ENCODE measurements around the gene FFAR3. TPM values are rescaled to one million over a fixed set of nuclear protein-coding genes. Genes with fewer than 3 reads are reported as not detected.

The FFAR3 gene
- polyA plus RNA-seq, 1 donor (not counting 4 experiments of a cell fraction or from before 2014, with no cell fraction given) = not detected

- Histone ChIP-seq H3K36me3 (ENCODE audit: control insufficient read depth in 2 of 2, extremely low read depth in 1 of 2, insufficient read depth in 2 of 2, low read length in 2 of 2) (no peaks in the 10 kb centered on the region), H3K9ac (ENCODE audit: control insufficient read depth, extremely low read depth, insufficient read depth, low read length) (no peak overlapping the region), H3K4me3 (ENCODE audit: control insufficient read depth in 2 of 3, extremely low read depth in 1 of 3, insufficient read depth in 2 of 3, low read depth in 1 of 3, low read length in 3 of 3) (no peak overlapping the region), H3K9me3 (ENCODE audit: control insufficient read depth, low read depth, low read length) (no peaks in the 10 kb centered on the region), H3K27me3 (ENCODE audit: control insufficient read depth, extremely low read depth, insufficient read depth, low read length) (peaks cover 5% of the 10 kb centered on the region), H2AFZ (ENCODE audit: control insufficient read depth, low read length) (no peak overlapping the region), H3K9me1 (ENCODE audit: control insufficient read depth, extremely low read depth, insufficient read depth, low read length) (no peaks in the 10 kb centered on the region), H3K27ac (ENCODE audit: control insufficient read depth, insufficient read depth, low read length) (no peak overlapping the region), H3K4me1 (ENCODE audit: control insufficient read depth, extremely low read depth, insufficient read depth, low read length) (no peaks in the 10 kb centered on the region), H3K4me2 (ENCODE audit: control insufficient read depth, extremely low read depth, insufficient read depth, low read depth, low read length) (no peak overlapping the region), H3K79me2 (ENCODE audit: control insufficient read depth, insufficient read depth, low read length) (no peaks in the 10 kb centered on the region), H4K20me1 (ENCODE audit: control insufficient read depth, extremely low read depth, insufficient read depth, low read length) (no peaks in the 10 kb centered on the region)
- no peak for FAIRE-seq
- dilution Hi-C loops (cut with MboI; ENCODE audit: extremely low pct_ligation_motif_present, low sequenced_read_pairs) = no loop called here
- TF ChIP-seq EZH2 (IDR thresholded peaks at IDR 0.05; ENCODE audit: low read length) (no peak), CTCF (optimal IDR thresholded peaks at IDR 0.05 in 1 of 3, IDR thresholded peaks at IDR 0.05 in 1 of 3, conservative IDR thresholded peaks at IDR 0.05 in 1 of 3; ENCODE audit: extremely low read depth in 1 of 3, insufficient read depth in 2 of 3, low read length in 3 of 3) (no peak)
- DNase-seq (ENCODE audit: low read depth, low spot score) = no peak
Measured at GRCh38 chr19:35363711-35364425, 5.6 kb downstream of the FFAR3 start.

GRCh38 chr19:35365303-35365702 lies 7.0 kb downstream of the FFAR3 start:
- Histone ChIP-seq H3K4me2 (ENCODE audit: control insufficient read depth, extremely low read depth, insufficient read depth, low read depth, low read length) (no peak overlapping the region), H3K9me1 (ENCODE audit: control insufficient read depth, extremely low read depth, insufficient read depth, low read length) (no peaks in the 10 kb centered on the region), H3K79me2 (ENCODE audit: control insufficient read depth, insufficient read depth, low read length) (no peaks in the 10 kb centered on the region), H3K36me3 (ENCODE audit: control insufficient read depth in 2 of 2, extremely low read depth in 1 of 2, insufficient read depth in 2 of 2, low read length in 2 of 2) (no peaks in the 10 kb centered on the region), H3K27me3 (ENCODE audit: control insufficient read depth, extremely low read depth, insufficient read depth, low read length) (peaks cover 5% of the 10 kb centered on the region), H3K9me3 (ENCODE audit: control insufficient read depth, low read depth, low read length) (no peaks in the 10 kb centered on the region), H3K4me1 (ENCODE audit: control insufficient read depth, extremely low read depth, insufficient read depth, low read length) (no peaks in the 10 kb centered on the region), H3K9ac (ENCODE audit: control insufficient read depth, extremely low read depth, insufficient read depth, low read length) (no peak overlapping the region), H2AFZ (ENCODE audit: control insufficient read depth, low read length) (no peak overlapping the region), H4K20me1 (ENCODE audit: control insufficient read depth, extremely low read depth, insufficient read depth, low read length) (no peaks in the 10 kb centered on the region), H3K4me3 (ENCODE audit: control insufficient read depth in 2 of 3, extremely low read depth in 1 of 3, insufficient read depth in 2 of 3, low read depth in 1 of 3, low read length in 3 of 3) (no peak overlapping the region), H3K27ac (ENCODE audit: control insufficient read depth, insufficient read depth, low read length) (no peak overlapping the region)
- FAIRE-seq = no peak
- TF ChIP-seq CTCF (optimal IDR thresholded peaks at IDR 0.05 in 1 of 3, IDR thresholded peaks at IDR 0.05 in 1 of 3, conservative IDR thresholded peaks at IDR 0.05 in 1 of 3; ENCODE audit: extremely low read depth in 1 of 3, insufficient read depth in 2 of 3, low read length in 3 of 3) (no peak), EZH2 (IDR thresholded peaks at IDR 0.05; ENCODE audit: low read length) (no peak)
- no peak for DNase-seq (ENCODE audit: low read depth, low spot score)
- dilution Hi-C loops (cut with MboI; ENCODE audit: extremely low pct_ligation_motif_present, low sequenced_read_pairs) = no loop called here
